Coronary artery (tissue), 2 donors: ENCODE data around the gene PPP1R13L.

Experiments
- DNase-seq: peaks from one replicate; pipeline ENCODE4 v3.0.0-alpha.2; 2017; ENCODE audit warnings: low spot score
- H3K27ac ChIP-seq, 2 donors: fragments of 200-600 bp; sonication (generic); one replicate each; pipeline ENCODE4 v1.5.1; 2016 to 2019
- H3K4me3 ChIP-seq: fragments of 200-600 bp; sonication (generic); 2 replicates; pipeline ENCODE4 v1.5.1; 2016; ENCODE audit warnings: mild to moderate bottlenecking, moderate library complexity
- CTCF ChIP-seq: fragments of 200-600 bp; sonication (generic); IDR thresholded peaks from one replicate; pipeline ENCODE4 v1.5.1; 2019; ENCODE audit warnings: antibody characterized with exemption

PPP1R13L gene

GRCh38 chr19:45403781-45404556, 900 bp downstream of the PPP1R13L start:
- Histone ChIP-seq H3K27ac (peak overlapping the region; percentile 87 to 98), H3K4me3 (peak overlapping the region; percentile 77)
- TF ChIP-seq CTCF, result no peak
- DNase-seq, result no peak

- no peak for TF ChIP-seq CTCF
- no peak for DNase-seq
- H3K4me3 ChIP-seq, result peak overlapping the region; percentile 77
- H3K27ac ChIP-seq, result peak overlapping the region; percentile 87 to 98
Observed at GRCh38 chr19:45403272-45403671, 1.6 kb downstream of the PPP1R13L start.

- H3K4me3 ChIP-seq, result peak overlapping the region; percentile 56
- peak overlapping the region in 1 of 2 donors; percentile 98 for H3K27ac ChIP-seq
- no peak for DNase-seq
Observed at GRCh38 chr19:45402298-45403061, 2.4 kb downstream of the PPP1R13L start.

GRCh38 chr19:45401815-45402214, 3.1 kb downstream of the PPP1R13L start:
- H3K27ac ChIP-seq, result no peak overlapping the region
- no peak for DNase-seq

More at GRCh38 chr19:45402298-45403061, 2.4 kb downstream of the PPP1R13L start:
- TF ChIP-seq CTCF, result no peak

GRCh38 chr19:45400192-45400591, 4.7 kb downstream of the PPP1R13L start:
- Histone ChIP-seq H3K4me3 (no peak overlapping the region), H3K27ac (no peak overlapping the region)
- DNase-seq, result no peak
- no peak for TF ChIP-seq CTCF

More at GRCh38 chr19:45401815-45402214, 3.1 kb downstream of the PPP1R13L start:
- H3K4me3 ChIP-seq, result no peak overlapping the region
- TF ChIP-seq CTCF, result no peak

- no peak overlapping the region for H3K27ac ChIP-seq
- TF ChIP-seq CTCF, result no peak
- DNase-seq, result no peak
Observed at GRCh38 chr19:45395821-45396617, 8.8 kb downstream of the PPP1R13L start.

More at GRCh38 chr19:45395821-45396617, 8.8 kb downstream of the PPP1R13L start:
- H3K4me3 ChIP-seq, result no peak overlapping the region
